Parathyroid adenoma (tissue), 2 donors: ENCODE measurements around the gene SMYD5.

ENCODE experiments used
- H2AFZ ChIP-seq: fragments of 300-600 bp; sonication (generic); one replicate; pipeline ENCODE4 v1.7.0; 2017; ENCODE audit warnings: antibody characterized with exemption, mild to moderate bottlenecking
- H3K27ac ChIP-seq: fragments of 300-600 bp; sonication (generic); one replicate; pipeline ENCODE4 v1.7.0; 2017
- H3K27me3 ChIP-seq: fragments of 300-600 bp; sonication (generic); one replicate; pipeline ENCODE4 v1.7.0; 2017; ENCODE audit warnings: low read length; ENCODE audit not compliant: control insufficient read depth, insufficient read depth
- H3K36me3 ChIP-seq: fragments of 300-600 bp; sonication (generic); one replicate; pipeline ENCODE4 v1.7.0; 2017; ENCODE audit warnings: low read length; ENCODE audit not compliant: control insufficient read depth, insufficient read depth
- H3K4me1 ChIP-seq: fragments of 300-600 bp; sonication (generic); one replicate; pipeline ENCODE4 v1.7.0; 2017; ENCODE audit warnings: control low read depth
- H3K4me2 ChIP-seq: fragments of 300-600 bp; sonication (generic); one replicate; pipeline ENCODE4 v1.7.0; 2017; ENCODE audit warnings: low read length
- H3K4me3 ChIP-seq: fragments of 300-600 bp; sonication (generic); one replicate; pipeline ENCODE4 v1.7.0; 2017; ENCODE audit warnings: low read depth, low read length
- H3K79me2 ChIP-seq: fragments of 300-600 bp; sonication (generic); one replicate; pipeline ENCODE4 v1.7.0; 2017; ENCODE audit warnings: control low read depth
- H3K9ac ChIP-seq: fragments of 300-600 bp; sonication (generic); one replicate; pipeline ENCODE4 v1.7.0; 2017; ENCODE audit warnings: mild to moderate bottlenecking
- H3K9me3 ChIP-seq: fragments of 300-600 bp; sonication (generic); one replicate; pipeline ENCODE4 v1.7.0; 2017; ENCODE audit warnings: low read length; ENCODE audit not compliant: control insufficient read depth
- CTCF ChIP-seq: fragments of 300-600 bp; sonication (generic); IDR thresholded peaks from one replicate; pipeline ENCODE4 v1.7.0; 2017; ENCODE audit warnings: antibody characterized with exemption, mild to moderate bottlenecking
- donor health status: primary hyperparathyroidism.

The SMYD5 gene

GRCh38 chr2:73266061-73266901, 52.2 kb downstream of the SMYD5 start:
- no peak overlapping the region for H3K9ac ChIP-seq
- no peaks in the 10 kb centered on the region for H3K4me1 ChIP-seq
- no peaks in the 10 kb centered on the region for H3K36me3 ChIP-seq
- TF ChIP-seq CTCF, result no peak
- H3K4me3 ChIP-seq, result no peak overlapping the region
- peaks cover 4% of the 10 kb centered on the region for H3K79me2 ChIP-seq
- no peaks in the 10 kb centered on the region for H3K27me3 ChIP-seq
- no peak overlapping the region for H3K27ac ChIP-seq
- no peak overlapping the region for H3K4me2 ChIP-seq
- H2AFZ ChIP-seq, result no peak overlapping the region
- no peaks in the 10 kb centered on the region for H3K9me3 ChIP-seq

GRCh38 chr2:73267008-73267407, 53.0 kb downstream of the SMYD5 start:
- H3K27ac ChIP-seq, result no peak overlapping the region
- no peak overlapping the region for H3K9ac ChIP-seq
- H3K9me3 ChIP-seq, result no peaks in the 10 kb centered on the region
- H3K4me1 ChIP-seq, result no peaks in the 10 kb centered on the region
- peaks cover 4% of the 10 kb centered on the region for H3K79me2 ChIP-seq
- no peak overlapping the region for H3K4me2 ChIP-seq
- no peak overlapping the region for H2AFZ ChIP-seq
- no peaks in the 10 kb centered on the region for H3K27me3 ChIP-seq
- no peaks in the 10 kb centered on the region for H3K36me3 ChIP-seq
- no peak for TF ChIP-seq CTCF
- no peak overlapping the region for H3K4me3 ChIP-seq

GRCh38 chr2:73268366-73268829, 54.4 kb downstream of the SMYD5 start:
- Histone ChIP-seq H3K9ac (no peak overlapping the region), H2AFZ (peak overlapping the region; percentile 95), H3K4me1 (no peaks in the 10 kb centered on the region), H3K27me3 (no peaks in the 10 kb centered on the region), H3K9me3 (no peaks in the 10 kb centered on the region), H3K4me2 (peak overlapping the region; percentile 52), H3K4me3 (peak overlapping the region; percentile 49), H3K79me2 (peaks cover 4% of the 10 kb centered on the region), H3K36me3 (no peaks in the 10 kb centered on the region), H3K27ac (peak overlapping the region; percentile 74)
- TF ChIP-seq CTCF, result no peak

- Histone ChIP-seq H3K36me3 (no peaks in the 10 kb centered on the region), H3K9ac (peak overlapping the region; percentile 51), H3K79me2 (peaks cover 4% of the 10 kb centered on the region), H3K27me3 (no peaks in the 10 kb centered on the region), H3K4me3 (peak overlapping the region; percentile 49), H3K27ac (peak overlapping the region; percentile 74), H3K4me2 (peak overlapping the region; percentile 70), H3K4me1 (no peaks in the 10 kb centered on the region), H3K9me3 (no peaks in the 10 kb centered on the region), H2AFZ (peak overlapping the region; percentile 95)
- TF ChIP-seq CTCF, result peak; percentile 40
Measured at GRCh38 chr2:73268830-73269685, 55.0 kb downstream of the SMYD5 start.
